ENCODE data around the gene PGAP1.

Gene PGAP1

GRCh38 chr2:196959281-196959680 is 32.8 kb upstream of the PGAP1 start:
- H3K27ac Mint-ChIP-seq, result no peak overlapping the region
- peaks cover 3% of the 10 kb centered on the region for H3K9me3 Mint-ChIP-seq

GRCh38 chr2:196957881-196958525 is 31.5 kb upstream of the PGAP1 start:
- H3K4me1 Mint-ChIP-seq, result no peaks in the 10 kb centered on the region
- no peaks in the 10 kb centered on the region for H3K36me3 Mint-ChIP-seq
- no peak overlapping the region for H3K27ac Mint-ChIP-seq
- no peak overlapping the region for H3K4me3 Mint-ChIP-seq
- peaks cover 3% of the 10 kb centered on the region for H3K9me3 Mint-ChIP-seq
- peaks cover 9% of the 10 kb centered on the region for H3K27me3 Mint-ChIP-seq
- ATAC-seq, result no peak

More at GRCh38 chr2:196959281-196959680, 32.8 kb upstream of the PGAP1 start:
- ATAC-seq, result no peak
- Mint-ChIP-seq H3K4me1 (no peaks in the 10 kb centered on the region), H3K27me3 (peaks cover 9% of the 10 kb centered on the region), H3K36me3 (no peaks in the 10 kb centered on the region), H3K4me3 (no peak overlapping the region)

- H3K36me3 Mint-ChIP-seq, result no peaks in the 10 kb centered on the region
- H3K27me3 Mint-ChIP-seq, result peaks cover 9% of the 10 kb centered on the region
- H3K9me3 Mint-ChIP-seq, result peaks cover 3% of the 10 kb centered on the region
- no peaks in the 10 kb centered on the region for H3K4me1 Mint-ChIP-seq
- H3K27ac Mint-ChIP-seq, result no peak overlapping the region
- H3K4me3 Mint-ChIP-seq, result no peak overlapping the region
- no peak for ATAC-seq
Measured at GRCh38 chr2:196957442-196957841, 30.9 kb upstream of the PGAP1 start.

GRCh38 chr2:196956069-196956468 is 29.6 kb upstream of the PGAP1 start:
- Mint-ChIP-seq H3K4me1 (no peaks in the 10 kb centered on the region), H3K4me3 (no peak overlapping the region), H3K36me3 (no peaks in the 10 kb centered on the region), H3K27me3 (peaks cover 9% of the 10 kb centered on the region), H3K27ac (no peak overlapping the region), H3K9me3 (peaks cover 3% of the 10 kb centered on the region)
- ATAC-seq, result no peak

- no peak overlapping the region for H3K27ac Mint-ChIP-seq
- no peaks in the 10 kb centered on the region for H3K4me1 Mint-ChIP-seq
- H3K27me3 Mint-ChIP-seq, result peaks cover 9% of the 10 kb centered on the region
- H3K4me3 Mint-ChIP-seq, result no peak overlapping the region
- H3K36me3 Mint-ChIP-seq, result no peaks in the 10 kb centered on the region
- no peak for ATAC-seq
- H3K9me3 Mint-ChIP-seq, result peaks cover 3% of the 10 kb centered on the region
Measured at GRCh38 chr2:196955036-196955435, 28.5 kb upstream of the PGAP1 start.

GRCh38 chr2:196954001-196954400 is 27.5 kb upstream of the PGAP1 start:
- Mint-ChIP-seq H3K4me3 (no peak overlapping the region), H3K27me3 (peaks cover 9% of the 10 kb centered on the region), H3K9me3 (peaks cover 3% of the 10 kb centered on the region), H3K4me1 (no peaks in the 10 kb centered on the region), H3K27ac (no peak overlapping the region), H3K36me3 (no peaks in the 10 kb centered on the region)
- ATAC-seq, result no peak

- H3K27me3 Mint-ChIP-seq, result peaks cover 9% of the 10 kb centered on the region
- ATAC-seq, result no peak
- no peak overlapping the region for H3K27ac Mint-ChIP-seq
- H3K4me3 Mint-ChIP-seq, result no peak overlapping the region
- no peaks in the 10 kb centered on the region for H3K9me3 Mint-ChIP-seq
- no peaks in the 10 kb centered on the region for H3K4me1 Mint-ChIP-seq
- H3K36me3 Mint-ChIP-seq, result no peaks in the 10 kb centered on the region
Measured at GRCh38 chr2:196952936-196953335, 26.4 kb upstream of the PGAP1 start.

GRCh38 chr2:196951973-196952372 is 25.5 kb upstream of the PGAP1 start:
- no peaks in the 10 kb centered on the region for H3K9me3 Mint-ChIP-seq
- H3K4me1 Mint-ChIP-seq, result no peaks in the 10 kb centered on the region
- H3K4me3 Mint-ChIP-seq, result no peak overlapping the region
- H3K27me3 Mint-ChIP-seq, result peaks cover 9% of the 10 kb centered on the region
- H3K36me3 Mint-ChIP-seq, result no peaks in the 10 kb centered on the region
- ATAC-seq, result no peak
- H3K27ac Mint-ChIP-seq, result no peak overlapping the region

GRCh38 chr2:196949116-196949515 is 22.6 kb upstream of the PGAP1 start:
- no peak for ATAC-seq
- no peak overlapping the region for H3K4me3 Mint-ChIP-seq
- no peaks in the 10 kb centered on the region for H3K36me3 Mint-ChIP-seq
- H3K4me1 Mint-ChIP-seq, result peaks cover 6% of the 10 kb centered on the region
- no peaks in the 10 kb centered on the region for H3K9me3 Mint-ChIP-seq
- no peak overlapping the region for H3K27ac Mint-ChIP-seq
- H3K27me3 Mint-ChIP-seq, result peaks cover 8% of the 10 kb centered on the region

GRCh38 chr2:196944570-196944969 is 18.1 kb upstream of the PGAP1 start:
- peaks cover 6% of the 10 kb centered on the region for H3K4me1 Mint-ChIP-seq
- peaks cover 8% of the 10 kb centered on the region for H3K27me3 Mint-ChIP-seq
- H3K36me3 Mint-ChIP-seq, result no peaks in the 10 kb centered on the region

GRCh38 chr2:196941398-196942078 is 15.0 kb upstream of the PGAP1 start:
- H3K9me3 Mint-ChIP-seq, result no peaks in the 10 kb centered on the region
- no peak overlapping the region for H3K27ac Mint-ChIP-seq
- no peak for ATAC-seq
- H3K4me3 Mint-ChIP-seq, result no peak overlapping the region
- no peaks in the 10 kb centered on the region for H3K36me3 Mint-ChIP-seq
- H3K4me1 Mint-ChIP-seq, result peaks cover 6% of the 10 kb centered on the region
- peaks cover 8% of the 10 kb centered on the region for H3K27me3 Mint-ChIP-seq

More at GRCh38 chr2:196944570-196944969, 18.1 kb upstream of the PGAP1 start:
- no peak overlapping the region for H3K4me3 Mint-ChIP-seq
- peak; percentile 88 for ATAC-seq
- no peaks in the 10 kb centered on the region for H3K9me3 Mint-ChIP-seq
- H3K27ac Mint-ChIP-seq, result no peak overlapping the region

- Mint-ChIP-seq H3K27ac (no peak overlapping the region), H3K9me3 (no peaks in the 10 kb centered on the region), H3K4me1 (no peaks in the 10 kb centered on the region), H3K36me3 (no peaks in the 10 kb centered on the region), H3K4me3 (no peak overlapping the region), H3K27me3 (peaks cover under 1% of the 10 kb centered on the region)
- ATAC-seq, result no peak
Measured at GRCh38 chr2:196939371-196939770, 12.9 kb upstream of the PGAP1 start.

- H3K36me3 Mint-ChIP-seq, result no peaks in the 10 kb centered on the region
- H3K4me1 Mint-ChIP-seq, result no peaks in the 10 kb centered on the region
- H3K27ac Mint-ChIP-seq, result no peak overlapping the region
- no peaks in the 10 kb centered on the region for H3K27me3 Mint-ChIP-seq
- ATAC-seq, result no peak
- H3K4me3 Mint-ChIP-seq, result no peak overlapping the region
- H3K9me3 Mint-ChIP-seq, result no peaks in the 10 kb centered on the region
Measured at GRCh38 chr2:196935432-196935831, 8.9 kb upstream of the PGAP1 start.

GRCh38 chr2:196934672-196935071 is 8.2 kb upstream of the PGAP1 start:
- no peak for ATAC-seq
- Mint-ChIP-seq H3K4me3 (no peak overlapping the region), H3K4me1 (no peaks in the 10 kb centered on the region), H3K27ac (no peak overlapping the region), H3K36me3 (no peaks in the 10 kb centered on the region), H3K27me3 (no peaks in the 10 kb centered on the region), H3K9me3 (no peaks in the 10 kb centered on the region)

GRCh38 chr2:196931555-196931954 is 5.0 kb upstream of the PGAP1 start:
- Mint-ChIP-seq H3K9me3 (no peaks in the 10 kb centered on the region), H3K4me3 (no peak overlapping the region), H3K27ac (no peak overlapping the region), H3K4me1 (peaks cover 8% of the 10 kb centered on the region), H3K27me3 (no peaks in the 10 kb centered on the region), H3K36me3 (no peaks in the 10 kb centered on the region)
- no peak for ATAC-seq
